ENCODE results near the gene BHLHE41.

The BHLHE41 gene

DNA sequence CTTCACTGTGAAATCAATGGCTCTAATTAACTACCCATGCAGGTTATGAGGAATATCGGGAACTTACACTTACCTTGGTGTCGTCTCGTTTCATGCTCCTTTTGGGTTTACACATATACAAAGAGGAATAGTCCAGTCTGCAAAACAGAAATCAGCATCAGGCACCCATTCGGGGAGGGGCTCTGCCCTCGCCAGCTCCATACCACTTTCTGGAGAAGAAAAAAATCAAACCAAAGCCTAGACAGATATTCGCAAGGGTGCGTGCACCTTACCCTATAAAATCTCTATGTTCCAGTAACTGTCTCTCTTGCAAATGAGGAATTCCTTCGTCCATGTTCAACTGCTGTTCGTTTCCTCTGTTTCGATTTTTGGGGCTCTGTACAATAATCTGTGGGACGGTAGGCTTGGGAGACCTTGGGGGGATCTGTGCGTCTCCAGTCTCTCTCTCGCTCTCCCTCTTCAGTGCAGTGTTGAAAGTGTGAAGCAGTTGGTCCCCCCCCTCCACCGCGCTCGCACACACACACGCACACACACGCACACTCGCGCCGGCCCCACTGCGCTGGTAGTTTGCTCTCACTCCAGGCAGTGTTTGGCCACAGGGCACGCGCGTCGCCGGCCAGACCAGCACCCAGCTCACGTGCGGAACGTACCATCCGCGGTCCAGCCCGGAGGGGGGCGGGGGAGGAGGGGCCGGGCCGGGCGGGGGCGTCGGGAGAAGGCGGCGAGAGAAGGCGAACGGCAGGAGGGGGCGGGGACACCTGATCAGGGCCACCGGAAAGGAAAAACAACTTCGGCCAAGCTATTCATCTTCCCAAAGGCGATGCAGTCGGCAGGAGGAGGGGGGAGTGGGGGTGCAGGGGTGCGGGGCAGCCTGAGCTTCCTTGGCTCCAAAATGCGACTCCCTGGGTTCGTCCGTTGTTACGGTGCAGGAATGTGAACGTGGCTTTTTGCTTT lies at the start of gene BHLHE41:
Gene BHLHE41, minus strand, starts transcription at position 592 of the 954 bp plus-strand sequence. Its CDS starts 258 bp downstream, at position 334.
- peak; percentile 82 for DNase-seq (ENCODE audit: low spot score)

GRCh38 chr12:26172946-26173552 lies 48.2 kb upstream of the BHLHE41 start:
- no peak for DNase-seq (ENCODE audit: low spot score)

DNA sequence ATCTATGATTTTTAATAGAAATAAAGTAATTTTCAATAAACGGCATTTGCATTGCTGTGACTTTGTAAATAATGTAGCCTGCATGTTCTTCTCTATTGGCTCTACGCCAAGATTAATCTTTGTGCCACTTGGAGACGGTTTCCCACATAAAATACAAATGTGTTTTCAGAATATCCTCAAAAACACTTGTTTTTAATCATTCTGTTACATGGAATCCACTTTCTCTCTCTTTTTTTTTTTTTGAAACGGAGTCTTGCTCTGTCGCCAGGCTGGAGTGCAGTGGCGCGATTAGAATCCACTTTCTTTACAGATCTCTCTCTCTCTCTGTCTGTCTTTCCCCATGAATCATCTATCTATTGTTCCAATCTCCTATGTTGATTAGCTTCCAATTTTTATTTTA lies 47.7 kb upstream of the BHLHE41 start:
- DNase-seq (ENCODE audit: low spot score): no peak

DNA sequence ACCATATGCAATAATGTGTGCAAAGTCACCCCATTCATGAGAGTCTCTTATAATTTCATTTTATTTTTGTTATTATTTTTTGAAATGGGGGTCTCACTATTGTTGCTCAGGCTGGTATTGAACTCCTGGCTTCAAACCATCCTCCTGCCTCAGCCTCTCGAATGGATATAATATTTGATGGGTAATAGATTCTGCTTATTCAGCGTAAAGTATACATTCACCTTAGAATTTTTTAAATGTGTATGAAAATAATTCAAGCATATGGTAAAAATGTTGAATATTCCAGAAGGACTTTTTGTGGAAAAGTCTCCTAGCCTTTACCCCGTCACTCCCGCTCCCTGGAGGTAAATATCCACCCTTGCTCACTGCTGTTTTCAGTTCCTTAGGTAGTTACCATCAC lies 47.2 kb upstream of the BHLHE41 start:
- no peak for DNase-seq (ENCODE audit: low spot score)

GRCh38 chr12:26164118-26164517 lies 39.3 kb upstream of the BHLHE41 start:
- no peak for DNase-seq (ENCODE audit: low spot score)

DNA sequence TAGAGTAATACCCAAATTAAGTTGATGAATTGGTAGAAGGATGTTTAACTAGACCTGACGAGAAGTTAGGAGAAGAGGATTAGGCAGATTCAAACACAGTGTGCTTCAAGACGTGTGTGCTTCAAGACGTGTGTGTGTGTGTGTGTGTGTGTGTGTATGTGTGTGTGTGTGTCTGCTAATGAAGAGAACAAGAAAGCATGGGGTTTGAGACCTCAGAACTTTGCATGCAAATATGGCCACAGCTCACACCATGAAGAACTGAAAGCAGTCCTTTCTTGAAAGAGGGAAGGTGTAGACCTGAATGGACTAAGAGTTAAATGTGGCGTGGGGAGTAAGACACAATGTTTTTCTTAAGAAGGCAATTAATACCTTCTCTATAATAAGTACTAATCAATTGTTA lies 38.1 kb upstream of the BHLHE41 start:
- no peak for DNase-seq (ENCODE audit: low spot score)

GRCh38 chr12:26162174-26162573 lies 37.3 kb upstream of the BHLHE41 start:
- DNase-seq (ENCODE audit: low spot score): no peak

- DNase-seq (ENCODE audit: low spot score): no peak
These were observed 33.4 kb upstream of the BHLHE41 start for GRCh38 chr12:26158078-26158764.

DNA sequence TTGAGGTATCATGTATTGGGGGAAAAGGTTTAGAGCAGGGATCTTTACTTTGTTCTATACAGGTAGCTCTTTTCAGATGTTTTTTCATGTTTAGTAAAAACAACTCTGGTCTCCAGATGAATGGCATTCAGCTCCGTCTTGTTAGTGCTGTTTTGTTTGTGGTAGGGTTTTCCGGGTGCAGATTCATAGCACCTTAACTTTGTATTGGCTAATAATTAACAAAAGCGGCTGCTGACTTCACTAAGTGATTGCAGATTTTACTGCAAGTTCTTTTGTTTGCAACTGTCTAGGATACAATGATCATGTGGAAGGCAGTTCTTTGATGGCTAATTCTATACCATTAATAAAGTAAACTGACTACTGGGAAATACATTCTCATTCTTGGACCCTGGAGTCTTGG lies 32.2 kb upstream of the BHLHE41 start:
- no peak for DNase-seq (ENCODE audit: low spot score)

DNA sequence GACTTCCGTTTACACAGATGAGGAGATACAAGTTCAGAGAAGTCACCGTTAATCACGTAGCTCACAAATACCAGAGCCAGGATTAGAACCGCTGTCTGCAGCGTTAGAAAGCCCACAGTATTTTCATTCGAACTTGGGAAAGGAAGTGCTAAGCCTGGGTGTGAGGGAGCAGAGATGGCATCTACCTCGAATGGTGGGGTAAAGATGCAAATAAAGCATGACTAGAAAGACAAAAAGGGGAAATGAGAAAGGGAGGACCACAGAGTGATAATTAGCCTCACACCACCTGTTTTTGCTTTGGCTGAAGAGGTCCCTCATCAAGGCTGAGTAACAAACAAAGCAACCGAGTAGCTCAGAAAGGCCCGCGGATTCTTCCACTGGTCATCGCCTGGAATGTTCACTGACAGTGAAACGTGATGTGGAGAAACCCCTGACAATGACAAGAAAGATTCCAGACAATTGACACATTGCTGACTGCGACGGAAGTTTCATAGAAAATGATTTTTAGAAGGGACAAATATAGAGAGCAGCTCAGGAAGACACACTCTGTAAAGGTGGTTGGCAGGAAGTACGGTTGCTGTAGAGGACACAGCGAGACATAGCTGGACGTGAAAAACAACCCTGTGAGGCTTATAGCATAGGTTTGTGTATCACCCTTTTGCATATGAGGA lies 31.5 kb upstream of the BHLHE41 start:
- DNase-seq (ENCODE audit: low spot score): no peak

DNA sequence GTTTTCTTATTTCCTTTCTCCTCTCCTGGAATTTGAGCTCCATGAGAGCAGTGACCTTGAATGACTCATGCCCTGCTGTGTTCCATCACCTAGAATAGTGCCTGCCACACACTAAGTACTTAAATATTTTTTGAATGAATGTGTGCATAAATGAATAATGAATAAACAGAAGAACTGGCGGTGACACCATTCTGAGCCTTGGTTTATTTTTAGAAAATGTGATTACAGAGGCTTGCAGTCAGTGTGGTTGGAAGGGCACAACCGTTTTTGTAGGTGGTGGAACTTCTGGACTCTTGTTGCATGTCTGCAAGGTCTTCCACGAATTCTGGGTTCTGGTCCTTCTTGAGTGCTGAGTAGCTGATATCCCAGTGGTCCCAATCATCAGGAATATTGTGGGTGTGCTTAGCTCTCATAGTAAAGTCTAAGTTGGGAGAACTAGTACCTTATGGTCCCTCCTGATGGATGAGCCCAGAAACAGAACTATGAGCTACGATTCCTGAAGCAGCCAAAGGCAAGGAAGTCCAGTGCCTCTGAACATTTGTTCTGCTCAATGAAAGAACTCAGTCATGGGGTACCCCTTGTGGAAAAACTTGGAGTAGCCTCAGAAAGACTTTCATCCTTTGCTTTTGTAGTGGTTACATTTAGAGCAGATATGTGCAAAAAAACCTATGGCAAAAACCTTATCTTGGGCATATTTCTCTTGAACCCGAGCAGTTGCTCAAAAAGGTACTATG lies 28.8 kb upstream of the BHLHE41 start:
- DNase-seq (ENCODE audit: low spot score): peak; percentile 69

GRCh38 chr12:26152507-26153102 lies 27.8 kb upstream of the BHLHE41 start:
- DNase-seq (ENCODE audit: low spot score): no peak

DNA sequence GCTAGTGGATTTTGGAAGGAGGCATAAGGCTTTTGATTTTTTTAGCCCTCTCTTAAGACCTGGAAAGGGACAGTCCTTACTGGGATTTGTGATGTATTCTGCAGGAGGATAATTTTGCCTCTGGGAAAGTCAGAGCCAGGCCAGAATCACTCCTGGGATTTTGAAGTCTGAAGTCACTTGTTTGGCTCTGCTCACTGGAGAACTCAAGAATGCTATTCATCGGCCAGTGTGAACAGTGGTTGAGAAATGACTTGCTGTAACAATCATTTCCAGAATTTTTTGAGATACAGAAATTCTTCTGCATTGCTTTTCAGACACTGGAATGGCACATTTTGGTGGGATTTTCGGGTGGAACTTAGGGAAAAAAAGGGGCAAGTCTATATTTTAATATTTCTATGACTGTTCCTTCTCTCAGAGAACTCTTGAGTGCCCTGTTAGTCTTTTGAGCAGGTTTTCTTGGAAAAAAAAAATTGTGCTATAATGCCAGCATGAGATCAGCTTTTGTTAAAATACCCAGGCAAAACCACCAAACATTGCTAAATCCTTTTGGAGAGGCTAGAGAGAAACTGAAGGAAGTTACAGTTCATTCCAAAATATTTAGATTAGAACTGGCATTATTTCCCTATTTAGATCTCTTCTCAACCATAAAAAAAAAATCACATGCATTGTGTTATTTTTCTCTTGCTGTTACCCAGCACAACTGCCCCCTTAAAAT lies 26.1 kb upstream of the BHLHE41 start:
- DNase-seq (ENCODE audit: low spot score): peak; percentile 71

GRCh38 chr12:26149968-26150500 lies 25.2 kb upstream of the BHLHE41 start:
- no peak for DNase-seq (ENCODE audit: low spot score)

- no peak for DNase-seq (ENCODE audit: low spot score)
These were observed 23.5 kb upstream of the BHLHE41 start for GRCh38 chr12:26148291-26148690.

DNA sequence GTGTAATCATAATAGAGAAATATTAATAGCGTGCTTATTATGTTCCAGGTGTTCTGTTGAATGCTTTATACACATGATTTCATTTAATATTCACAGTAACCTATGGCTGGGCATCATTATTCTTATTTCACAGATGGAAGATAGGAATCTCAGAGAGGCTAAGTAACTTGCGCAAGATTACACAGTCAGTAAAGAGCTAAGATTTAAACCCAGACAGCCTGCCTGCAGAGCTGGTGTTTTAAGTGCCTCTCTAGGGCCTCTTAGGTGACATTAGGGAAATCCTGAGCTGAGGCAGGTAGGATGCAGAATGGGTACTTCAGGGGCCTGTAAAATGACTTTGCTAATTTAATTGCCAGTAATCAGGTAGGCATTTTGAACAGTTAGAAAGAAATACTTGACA lies 18.5 kb upstream of the BHLHE41 start:
- no peak for DNase-seq (ENCODE audit: low spot score)

- DNase-seq (ENCODE audit: low spot score): no peak
These were observed 14.0 kb upstream of the BHLHE41 start for GRCh38 chr12:26138860-26139259.

DNA sequence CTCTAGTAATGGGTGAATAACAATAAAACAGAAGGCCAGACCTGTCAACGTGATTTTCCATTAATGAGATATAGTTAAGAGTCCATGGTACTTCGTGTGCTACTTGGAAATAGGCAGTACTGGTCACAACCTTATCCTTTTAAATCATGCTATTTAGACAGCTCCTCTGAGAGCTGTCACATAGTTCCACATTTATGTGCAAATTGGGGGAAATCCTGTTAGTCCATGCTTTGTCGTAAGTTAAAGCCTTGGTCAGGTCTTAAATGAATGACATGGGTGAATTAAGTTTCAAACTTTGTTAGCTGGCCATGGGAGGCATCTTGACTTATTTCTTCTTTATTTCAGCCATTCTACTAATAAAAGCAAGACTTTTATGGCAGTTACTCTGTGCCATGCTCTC lies 11.9 kb upstream of the BHLHE41 start:
- no peak for DNase-seq (ENCODE audit: low spot score)

- no peak for DNase-seq (ENCODE audit: low spot score)
These were observed 10.7 kb upstream of the BHLHE41 start for GRCh38 chr12:26135571-26135970.

GRCh38 chr12:26135010-26135420 lies 10.2 kb upstream of the BHLHE41 start:
- DNase-seq (ENCODE audit: low spot score): no peak

All from GM03348 (cell line).